HG02885 (cell line): Measurements from ENCODE around the gene RPL35.
A peak's percentile ranks its signal among the peaks of the same experiment; 100 is the strongest.
"Not testable (repeated sequence)": the region's sequence is repeated elsewhere in the genome, so short reads cannot be mapped to it uniquely, and the experiment has no call there.

Experiments used
- ATAC-seq: cut with Tn5 transposase; IDR thresholded peaks from one replicate; pipeline ENCODE4 v1.9.1; 2021; ENCODE audit warnings: mild to moderate bottlenecking; ENCODE audit not compliant: unreplicated experiment, poor library complexity

The RPL35 gene

DNA sequence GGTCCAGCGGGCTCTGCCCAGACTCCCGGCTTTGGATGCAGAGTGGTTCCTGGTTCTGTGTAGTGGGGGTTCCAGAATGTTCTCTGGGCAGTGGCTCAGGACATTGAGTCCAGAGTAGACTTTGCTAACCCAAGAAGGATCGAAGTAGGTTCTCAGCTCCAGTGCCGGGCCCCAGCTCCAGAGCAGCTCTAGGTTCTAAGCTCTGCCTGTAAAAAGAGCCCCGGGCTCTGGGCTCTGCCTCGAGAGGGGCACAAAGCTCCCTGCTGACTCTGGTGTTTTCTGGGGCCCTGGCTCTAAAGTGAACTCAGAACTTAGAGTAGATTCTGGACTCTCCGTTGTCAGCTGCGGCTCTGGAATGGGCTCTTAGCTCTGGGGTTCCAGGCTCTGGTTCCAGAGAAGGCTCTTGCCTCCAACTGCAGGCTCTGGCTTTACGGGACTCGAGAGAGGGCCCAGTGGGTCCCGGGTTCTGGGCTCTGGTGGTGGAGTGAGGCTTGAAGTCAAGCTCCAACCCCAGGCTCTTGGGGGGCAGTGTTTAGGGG, 8.1 kb downstream of the RPL35 start:
- no peak for ATAC-seq

DNA sequence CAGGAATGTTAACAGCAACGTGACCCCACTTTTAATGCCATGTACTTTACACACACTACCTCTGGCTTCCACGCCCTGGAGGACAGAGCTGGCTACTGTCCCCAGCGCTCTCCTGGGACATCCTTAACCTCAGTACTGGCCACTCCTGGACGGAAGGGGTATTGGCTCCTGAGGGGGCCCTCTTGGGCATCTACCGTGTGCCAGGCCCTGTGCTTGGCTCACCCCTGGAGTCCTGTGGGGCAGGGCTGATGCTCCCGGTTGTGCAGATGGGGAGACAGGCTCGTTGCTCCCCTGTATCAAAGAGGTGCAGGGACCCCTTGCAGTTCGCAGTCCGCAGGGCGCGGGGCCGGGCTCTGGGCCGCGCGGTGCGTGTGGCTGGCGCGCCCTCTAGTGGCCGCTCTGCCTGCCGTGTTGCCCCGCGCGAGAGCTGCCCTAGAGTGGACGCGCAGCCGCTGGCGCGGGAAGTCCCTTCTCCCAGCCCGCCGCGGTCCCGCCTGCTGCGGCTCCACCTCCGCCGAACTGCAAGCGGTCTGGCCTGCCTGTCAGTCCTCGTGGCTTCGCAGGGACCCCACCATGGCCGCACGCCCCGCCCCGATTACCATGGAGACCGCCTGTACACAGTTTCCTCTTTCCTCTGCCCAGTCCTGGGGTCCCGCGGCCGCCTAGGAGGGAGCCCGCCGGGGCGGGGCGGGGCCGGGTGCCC, 8.8 kb downstream of the RPL35 start, which contains the start of gene WDR38:
TSS of gene WDR38 (plus strand) at position 632 of the 703 bp plus-strand sequence. CDS start 72 bp downstream, outside the sequence.
- ATAC-seq = peak; percentile 69

DNA sequence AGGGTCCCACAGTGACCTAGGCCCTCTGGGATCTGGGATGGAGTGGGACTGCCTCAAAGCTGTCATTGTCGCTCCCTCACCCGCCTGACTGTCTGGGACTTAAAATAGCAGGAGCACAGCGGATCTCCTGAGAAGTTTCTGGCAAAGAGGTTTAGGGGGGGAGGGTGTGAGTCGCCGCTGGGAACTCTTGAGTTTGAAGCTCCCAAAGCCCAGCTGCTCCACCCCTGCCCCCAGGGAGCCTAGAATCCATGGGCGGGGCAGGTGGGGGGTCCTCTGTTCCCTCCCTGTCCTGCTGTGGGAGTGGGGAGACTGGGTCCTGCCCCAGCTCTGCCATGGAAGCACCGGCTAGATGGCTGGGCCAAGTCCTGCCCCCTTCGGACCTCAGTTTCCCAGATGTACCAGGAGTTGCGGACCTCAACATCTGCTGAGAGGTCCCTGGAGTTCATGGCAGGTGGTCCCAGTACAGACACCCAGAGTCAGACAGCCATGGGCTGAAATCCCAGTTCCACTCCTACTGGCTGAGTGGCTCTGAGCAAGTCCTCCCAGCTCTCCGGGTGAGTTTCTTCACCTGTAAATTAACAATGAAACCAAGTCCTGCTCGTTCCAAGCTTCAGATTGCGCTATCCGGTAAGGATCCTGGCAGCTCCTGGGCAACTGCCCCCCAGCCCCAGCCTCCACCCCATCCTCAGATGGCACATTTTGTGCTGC, 9.5 kb downstream of the RPL35 start:
- no peak for ATAC-seq

DNA sequence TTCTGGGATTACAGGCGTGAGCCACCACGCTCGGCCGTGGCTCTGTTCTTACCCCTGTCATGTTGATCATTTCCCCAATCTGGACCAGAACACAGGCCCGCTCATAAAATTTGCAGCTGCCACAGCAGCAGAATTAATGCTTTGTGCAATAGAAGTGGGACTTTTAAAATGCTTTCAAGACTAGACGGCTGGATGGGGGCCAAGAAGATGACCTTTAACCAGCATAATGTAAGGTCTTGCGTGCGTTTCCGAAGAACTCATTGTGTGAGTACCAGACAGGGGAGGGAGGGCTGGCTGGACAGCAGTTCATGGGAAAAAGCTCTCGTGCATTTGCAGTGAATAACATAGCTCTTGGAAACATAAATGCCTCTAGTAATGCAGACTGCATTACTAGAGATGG, 12.0 kb downstream of the RPL35 start:
- no peak for ATAC-seq

DNA sequence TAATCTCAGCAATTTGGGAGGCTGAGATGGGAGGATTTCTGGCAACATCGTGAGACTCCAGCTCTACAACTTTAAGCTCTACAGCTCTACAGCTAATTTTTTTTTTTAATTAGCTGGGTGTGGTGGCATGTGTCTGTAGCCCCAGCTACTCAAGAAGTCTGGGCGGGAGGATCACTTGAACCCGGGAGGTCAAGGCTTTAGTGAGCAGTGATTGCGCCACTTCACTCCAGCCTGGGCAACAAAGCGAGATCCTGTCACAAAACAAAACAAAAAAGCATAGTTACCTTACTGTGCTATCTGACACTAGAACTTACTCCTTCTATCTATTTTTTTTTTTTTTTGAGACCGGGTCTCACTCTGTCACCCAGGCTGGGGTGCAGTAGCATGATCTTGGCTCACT, 14.8 kb downstream of the RPL35 start:
- ATAC-seq = no peak

DNA sequence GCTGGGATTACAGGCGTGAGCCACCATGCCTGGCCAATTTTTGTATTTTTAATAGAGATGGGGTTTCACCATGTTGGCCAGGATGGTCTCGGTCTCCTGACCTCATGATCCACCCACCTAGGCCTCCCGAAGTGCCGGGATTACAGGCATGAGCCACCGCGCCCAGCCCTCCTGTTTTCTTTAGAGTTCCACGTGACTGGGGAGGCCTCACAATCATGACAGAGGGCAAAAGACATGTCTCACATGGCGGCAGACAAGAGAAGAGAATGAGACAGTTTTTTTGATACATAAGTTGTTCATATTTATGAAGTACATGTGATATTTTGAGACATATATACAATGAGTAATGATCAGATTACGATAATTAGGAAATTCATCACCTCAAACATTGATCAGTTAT, 15.3 kb downstream of the RPL35 start:
- not testable (repeated sequence) for ATAC-seq

DNA sequence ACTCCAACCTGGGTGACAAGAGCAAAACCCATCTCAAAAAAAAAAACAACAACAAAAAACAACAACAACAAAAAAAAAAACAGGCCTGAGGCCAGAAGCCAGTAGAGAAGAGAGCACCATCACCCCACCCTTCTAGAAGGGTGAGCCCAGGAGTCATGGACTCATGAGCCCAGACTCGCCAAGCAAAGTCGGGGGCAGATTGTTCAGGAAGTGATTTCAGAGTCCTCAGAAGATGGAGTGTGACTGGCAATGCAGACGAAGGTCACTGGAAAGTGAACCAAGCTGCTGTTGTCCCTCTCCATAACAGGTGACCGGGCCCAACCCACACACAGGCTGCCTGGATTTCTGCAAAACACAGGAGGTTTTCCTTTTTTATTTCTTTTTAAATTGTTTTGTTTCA, 17.5 kb downstream of the RPL35 start:
- ATAC-seq = no peak

DNA sequence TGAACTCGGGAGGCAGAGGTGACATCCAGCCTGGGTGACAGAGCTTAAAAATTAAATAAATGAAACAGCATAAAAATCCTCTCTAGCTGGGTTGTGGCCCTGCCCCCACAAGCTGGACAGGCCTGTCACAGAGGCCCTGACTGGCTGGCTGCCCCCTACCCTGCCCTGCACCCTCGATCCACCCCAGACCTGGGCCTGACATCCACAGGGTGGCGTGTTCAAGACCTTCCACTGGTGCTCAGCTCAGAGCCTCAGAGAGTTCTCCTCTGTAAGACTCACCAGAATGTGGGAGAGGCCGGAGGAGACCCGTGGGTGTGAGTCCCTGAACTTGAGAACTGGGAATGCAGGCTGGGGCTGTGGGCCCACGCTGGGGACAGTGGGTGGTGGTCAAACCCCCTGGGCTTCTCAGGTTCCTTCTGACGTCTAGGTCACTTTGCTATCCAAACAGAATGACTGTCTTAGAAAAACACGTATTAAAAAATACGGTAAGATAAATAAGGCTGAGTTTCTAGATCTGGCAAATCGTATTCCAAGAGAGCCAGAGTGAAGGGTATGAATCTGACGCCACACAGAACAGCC, 18.2 kb downstream of the RPL35 start:
- ATAC-seq = no peak

DNA sequence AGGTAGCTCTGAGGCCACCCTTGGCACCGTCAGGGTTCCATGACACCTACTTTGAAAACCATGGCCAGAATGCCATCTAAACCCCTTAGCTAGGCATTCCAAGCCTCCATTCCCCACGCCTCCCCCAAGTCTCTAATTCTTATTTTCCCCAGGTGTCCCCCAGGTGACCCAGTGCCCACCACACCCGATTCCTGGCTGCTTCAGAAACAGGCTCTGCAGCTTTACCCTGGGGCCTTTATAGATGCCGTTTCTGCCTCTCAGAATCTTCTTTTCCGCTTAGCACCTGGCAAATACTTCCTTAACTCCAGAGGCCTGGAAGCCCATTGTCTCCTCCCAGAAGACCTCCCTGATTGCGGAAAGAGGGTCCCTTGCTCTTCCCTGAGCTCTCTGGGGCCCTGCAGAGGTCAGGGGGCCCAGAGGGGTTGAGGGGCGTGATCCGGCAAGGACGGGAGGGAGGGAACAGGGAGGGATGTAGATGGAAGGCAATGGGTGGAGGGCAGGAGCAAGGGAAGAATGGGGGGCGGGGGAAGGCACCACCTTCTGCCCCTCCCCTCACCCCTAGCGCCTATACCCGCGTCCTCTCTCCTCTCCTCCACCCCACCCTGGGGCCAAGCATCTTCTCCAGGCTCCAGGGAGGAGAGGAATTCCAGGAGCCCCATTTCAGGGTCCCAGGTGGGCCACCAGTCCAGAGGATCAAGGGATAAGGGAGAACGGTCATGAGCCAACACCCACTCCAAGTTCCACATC, 20.5 kb downstream of the RPL35 start:
- no peak for ATAC-seq

DNA sequence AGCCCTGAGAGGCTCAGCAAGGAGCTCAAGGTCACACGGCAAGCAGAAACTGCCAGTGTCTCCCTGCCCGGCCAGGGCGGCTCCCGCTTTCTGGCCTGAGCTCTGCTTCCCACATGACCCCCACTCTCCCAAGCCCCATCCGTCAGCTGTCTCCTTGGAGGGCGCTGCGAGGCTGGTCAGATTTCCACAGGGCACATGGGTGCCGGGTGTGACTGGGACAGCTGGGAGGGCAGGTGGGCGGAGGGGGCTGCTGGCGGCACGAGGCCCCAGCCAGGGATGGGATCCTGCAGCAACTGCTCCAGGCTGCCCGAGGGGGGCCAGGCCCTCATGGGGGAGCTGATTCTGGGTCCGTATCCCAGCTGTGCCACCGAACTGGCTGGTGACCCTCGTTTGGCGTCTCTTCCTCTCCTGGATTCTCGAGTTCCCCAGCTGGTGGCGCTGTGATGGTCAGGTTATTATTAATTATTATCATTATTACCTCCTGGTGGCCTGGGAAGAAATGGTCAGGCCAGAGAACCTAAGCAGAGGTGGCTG, 21.4 kb downstream of the RPL35 start:
- no peak for ATAC-seq

DNA sequence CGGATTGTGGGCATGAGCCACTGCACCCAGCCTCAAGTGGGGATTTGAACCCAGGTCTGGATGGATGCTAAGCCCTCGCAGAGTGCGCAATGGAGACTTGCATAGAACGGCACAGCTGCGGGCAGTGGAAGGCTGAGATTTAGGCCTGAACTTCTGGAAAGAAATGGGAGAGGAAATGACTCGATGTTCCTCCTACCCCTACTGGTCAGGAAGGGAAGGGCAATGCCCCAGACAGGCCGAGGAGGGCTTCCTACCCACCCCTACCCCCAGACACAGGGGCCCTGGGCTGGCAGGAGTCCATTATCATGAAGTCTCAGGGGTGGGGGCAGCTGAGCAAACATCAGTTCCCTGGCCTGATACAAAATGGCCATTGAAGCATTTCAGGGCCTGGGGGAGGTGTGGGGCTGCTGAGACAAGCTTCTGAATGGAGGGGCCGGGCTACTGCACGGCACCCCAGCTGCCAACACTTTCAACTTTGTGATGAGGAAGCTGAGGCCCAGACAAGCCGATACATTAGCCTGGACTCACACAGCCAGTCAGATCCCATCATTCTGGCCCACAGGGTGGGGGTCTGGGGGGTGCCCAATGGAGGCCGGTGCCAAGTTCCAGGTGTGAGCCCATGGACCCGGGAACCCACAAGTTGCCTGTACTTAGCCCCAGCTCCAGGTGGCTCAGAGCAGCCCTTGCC, 22.0 kb downstream of the RPL35 start:
- no peak for ATAC-seq

DNA sequence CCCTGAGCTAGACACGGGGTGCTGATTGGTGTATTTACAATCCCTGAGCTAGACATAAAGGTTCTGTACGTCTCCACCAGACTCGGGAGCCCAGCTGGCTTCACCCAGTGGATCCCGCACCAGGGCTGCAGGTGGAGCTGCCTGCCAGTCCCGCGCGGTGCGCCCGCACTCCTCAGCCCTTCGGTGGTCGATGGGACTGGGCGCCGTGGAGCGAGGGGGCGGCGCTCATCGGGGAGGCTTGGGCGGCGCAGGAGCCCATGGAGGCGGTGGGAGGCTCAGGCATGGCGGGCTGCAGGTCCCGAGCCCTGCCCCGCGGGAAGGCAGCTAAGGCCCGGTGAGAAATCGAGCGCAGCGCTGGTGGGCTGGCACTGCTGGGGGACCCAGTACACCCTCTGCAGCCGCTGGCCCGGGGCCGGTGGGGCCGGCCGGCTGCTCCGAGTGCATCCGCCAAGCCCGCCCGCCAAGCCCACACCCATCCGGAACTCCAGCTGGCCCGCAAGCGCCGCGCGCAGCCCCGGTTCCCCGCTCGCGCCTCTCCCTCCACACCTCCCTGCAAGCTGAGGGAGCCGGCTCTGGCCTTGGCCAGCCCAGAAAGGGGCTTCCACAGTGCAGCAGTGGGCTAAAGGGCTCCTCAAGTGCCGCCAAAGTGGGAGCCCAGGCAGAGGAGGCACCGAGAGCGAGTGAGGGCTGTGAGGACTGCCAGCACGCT, 23.0 kb downstream of the RPL35 start:
- ATAC-seq = not testable (repeated sequence)

DNA sequence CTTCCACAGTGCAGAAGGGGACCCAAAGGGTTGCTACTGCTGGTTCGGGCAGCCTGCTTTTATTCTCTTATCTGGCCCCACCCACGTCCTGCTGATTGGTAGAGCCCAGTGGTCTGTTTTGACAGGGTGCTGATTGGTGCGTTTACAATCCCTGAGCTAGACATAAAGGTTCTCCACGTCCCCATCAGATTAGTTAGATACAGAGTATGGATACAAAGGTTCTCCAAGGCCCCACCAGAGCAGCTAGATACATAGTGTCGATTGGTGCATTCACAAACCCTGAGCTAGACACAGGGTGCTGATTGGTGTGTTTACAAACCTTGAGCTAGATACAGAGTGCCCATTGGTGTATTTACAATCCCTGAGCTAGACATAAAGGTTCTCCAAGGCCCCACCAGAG, 23.6 kb downstream of the RPL35 start:
- not testable (repeated sequence) for ATAC-seq

DNA sequence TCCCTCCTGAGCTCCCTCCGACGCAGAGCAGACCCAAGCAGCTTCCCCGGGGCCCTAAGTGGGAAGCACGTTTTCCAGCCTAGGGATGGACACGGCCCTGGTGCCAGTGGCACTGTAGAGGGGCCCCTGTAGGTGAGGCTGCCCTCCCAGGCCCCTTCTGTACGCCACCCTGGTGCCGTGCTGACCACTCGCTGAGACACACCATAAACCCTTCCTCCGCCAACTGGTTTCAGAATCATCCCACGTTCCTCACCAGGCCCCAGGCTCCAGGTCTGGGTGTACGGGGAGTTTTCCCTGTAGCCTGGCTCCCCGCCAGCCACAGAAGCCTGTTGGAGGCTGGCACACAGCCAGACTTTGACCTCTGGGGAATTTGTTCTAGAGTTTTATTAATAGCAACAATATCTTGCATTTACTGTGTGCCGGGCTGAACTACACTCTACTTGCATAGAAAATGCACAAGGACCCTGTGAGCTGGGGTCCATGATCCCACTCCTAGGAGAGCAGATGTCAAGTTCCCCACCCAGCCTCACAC, 26.7 kb downstream of the RPL35 start:
- ATAC-seq = no peak

DNA sequence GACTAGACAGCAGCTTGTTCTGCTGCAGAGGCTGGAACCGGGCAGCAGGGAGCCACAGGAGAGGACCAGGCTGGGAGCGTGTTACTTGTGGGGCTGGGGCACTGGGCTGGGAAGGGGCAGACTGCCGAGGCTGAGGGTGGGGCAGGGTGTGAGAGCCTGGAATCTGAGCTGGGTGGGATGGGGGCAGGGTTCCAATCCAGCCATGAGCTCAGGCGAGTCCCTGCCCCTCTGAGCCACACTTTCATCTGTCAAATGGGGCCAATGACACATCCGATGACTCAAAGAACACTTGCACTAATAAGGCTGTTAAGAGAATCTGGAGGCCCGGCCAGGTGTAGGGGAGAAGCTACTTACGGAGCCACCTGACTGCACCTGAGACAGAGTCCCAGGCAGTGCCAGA, 27.2 kb downstream of the RPL35 start:
- no peak for ATAC-seq

DNA sequence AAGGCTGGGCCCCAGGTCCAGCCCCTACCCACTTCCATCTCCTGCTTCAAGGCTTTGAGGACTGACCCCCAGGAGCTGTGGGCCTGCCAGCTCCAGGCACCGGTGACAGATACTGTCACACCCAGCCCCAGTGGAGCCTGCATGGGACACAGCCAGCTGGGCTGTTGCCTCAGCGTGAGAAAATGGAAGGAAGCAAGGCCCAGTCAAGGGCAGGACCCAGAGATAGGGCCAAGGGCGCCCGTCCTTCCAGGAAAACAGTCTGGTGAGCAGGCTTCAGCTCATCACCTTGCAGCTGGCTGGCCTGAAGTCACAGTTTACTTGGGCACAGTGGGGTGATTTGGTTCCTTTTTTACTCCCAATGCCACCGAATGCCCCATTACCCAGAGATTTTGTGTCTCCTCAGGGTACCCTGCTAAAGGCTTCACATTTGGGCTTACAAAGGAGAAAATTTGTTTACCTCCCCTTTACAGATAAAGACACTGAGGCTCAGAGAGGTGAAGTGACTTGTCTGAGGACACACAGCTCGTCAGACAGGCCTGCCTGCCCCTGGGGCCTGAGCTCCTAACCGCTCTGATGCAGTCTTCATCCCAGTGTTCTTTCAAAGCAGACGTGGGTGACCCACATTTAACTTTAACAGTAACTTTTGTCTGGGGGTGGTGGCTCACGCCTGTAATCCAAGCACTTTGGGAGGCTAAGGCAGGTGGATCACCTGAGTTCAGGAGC, 30.0 kb downstream of the RPL35 start:
- ATAC-seq = no peak

DNA sequence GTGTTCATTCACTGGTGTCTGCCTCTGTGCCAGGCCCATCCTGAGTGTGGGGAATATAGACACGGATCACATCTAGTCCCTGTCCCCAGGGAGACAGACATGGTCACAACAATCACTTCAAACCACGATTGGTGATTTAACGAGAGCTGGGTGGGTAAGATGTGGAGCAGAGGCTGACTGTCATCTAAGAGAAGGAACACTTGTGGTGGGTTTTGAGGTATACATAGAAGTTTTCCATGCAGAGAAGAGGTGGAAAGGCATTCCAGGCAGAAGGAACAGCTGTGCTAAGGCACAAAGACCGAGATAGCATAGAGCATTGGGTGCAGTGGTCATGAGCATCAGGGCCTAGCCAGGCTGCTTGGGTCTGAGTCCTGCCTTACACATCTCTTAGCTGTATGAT, 31.2 kb downstream of the RPL35 start:
- no peak for ATAC-seq

DNA sequence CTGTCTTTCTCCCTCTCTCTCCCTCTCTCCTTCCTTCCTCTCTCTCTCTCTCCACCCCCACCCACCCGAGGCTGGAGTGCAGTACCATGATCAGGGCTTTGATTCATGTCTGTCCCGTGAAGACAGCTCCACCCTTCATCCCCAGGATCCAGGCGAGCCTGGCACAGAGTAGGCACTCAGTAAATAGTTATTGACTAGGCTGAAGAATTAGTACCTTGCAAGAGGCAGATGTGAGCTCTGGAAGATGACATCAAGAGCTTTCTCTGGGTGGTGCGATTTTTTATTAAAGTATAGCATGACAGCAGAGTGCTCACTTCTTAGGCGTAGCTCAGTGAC, 32.5 kb downstream of the RPL35 start:
- no peak for ATAC-seq
